ENCODE data around the gene SNX2. TPM values are rescaled to one million over a fixed set of nuclear protein-coding genes. Genes with fewer than 3 reads are reported as not detected.

Gene SNX2
- total and polyA plus RNA-seq, 12 donors = 15.1 to 48.5 (median 35.2) TPM

- peaks cover 0 to 15% (median 0%) of the 10 kb centered on the region in 9 donors for H3K36me3 ChIP-seq
- no peak for DNase-seq
- H3K9me3 ChIP-seq = no peaks in the 10 kb centered on the region
- ATAC-seq = no peak
- no peak overlapping the region for H3K4me3 ChIP-seq
- H3K27me3 ChIP-seq = no peaks in the 10 kb centered on the region
- WGBS, 2 donors = 91 to 97% methylated on average over 6 of the region's 6 CpGs
- TF ChIP-seq, protein P1, sequence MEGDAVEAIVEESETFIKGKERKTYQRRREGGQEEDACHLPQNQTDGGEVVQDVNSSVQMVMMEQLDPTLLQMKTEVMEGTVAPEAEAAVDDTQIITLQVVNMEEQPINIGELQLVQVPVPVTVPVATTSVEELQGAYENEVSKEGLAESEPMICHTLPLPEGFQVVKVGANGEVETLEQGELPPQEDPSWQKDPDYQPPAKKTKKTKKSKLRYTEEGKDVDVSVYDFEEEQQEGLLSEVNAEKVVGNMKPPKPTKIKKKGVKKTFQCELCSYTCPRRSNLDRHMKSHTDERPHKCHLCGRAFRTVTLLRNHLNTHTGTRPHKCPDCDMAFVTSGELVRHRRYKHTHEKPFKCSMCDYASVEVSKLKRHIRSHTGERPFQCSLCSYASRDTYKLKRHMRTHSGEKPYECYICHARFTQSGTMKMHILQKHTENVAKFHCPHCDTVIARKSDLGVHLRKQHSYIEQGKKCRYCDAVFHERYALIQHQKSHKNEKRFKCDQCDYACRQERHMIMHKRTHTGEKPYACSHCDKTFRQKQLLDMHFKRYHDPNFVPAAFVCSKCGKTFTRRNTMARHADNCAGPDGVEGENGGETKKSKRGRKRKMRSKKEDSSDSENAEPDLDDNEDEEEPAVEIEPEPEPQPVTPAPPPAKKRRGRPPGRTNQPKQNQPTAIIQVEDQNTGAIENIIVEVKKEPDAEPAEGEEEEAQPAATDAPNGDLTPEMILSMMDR (IDR thresholded peaks at IDR 0.05) = no peak
- intact Hi-C loops (cut with DNase I) = no loop called here
- no peak overlapping the region for H3K27ac ChIP-seq
- no peaks in the 10 kb centered on the region for H3K4me1 ChIP-seq
These were observed 89.5 kb downstream of the SNX2 start for GRCh38 chr5:122864400-122864799.

GRCh38 chr5:122864842-122865241 is 90.0 kb downstream of the SNX2 start:
- WGBS, 2 donors = 89 to 100% methylated on average over 1 of the region's 1 CpG
- H3K4me3 ChIP-seq = no peak overlapping the region
- TF ChIP-seq, protein P1 (IDR thresholded peaks at IDR 0.05) = no peak
- no peaks in the 10 kb centered on the region for H3K4me1 ChIP-seq
- no peaks in the 10 kb centered on the region for H3K9me3 ChIP-seq
- no peak overlapping the region for H3K27ac ChIP-seq
- H3K36me3 ChIP-seq = peaks cover 0 to 15% (median 0%) of the 10 kb centered on the region in 9 donors
- intact Hi-C loops (cut with DNase I) = no loop called here
- no peak for DNase-seq
- no peaks in the 10 kb centered on the region for H3K27me3 ChIP-seq
- no peak for ATAC-seq

GRCh38 chr5:122870219-122870856 is 95.5 kb downstream of the SNX2 start:
- ATAC-seq (no peak), DNase-seq (no peak)
- peaks cover 0 to 7% (median 0%) of the 10 kb centered on the region in 9 donors for H3K4me1 ChIP-seq
- H3K36me3 ChIP-seq = peaks cover 0 to 15% (median 0%) of the 10 kb centered on the region in 9 donors
- no peak overlapping the region for H3K4me3 ChIP-seq
- intact Hi-C loops (cut with DNase I) = no loop called here
- WGBS, 2 donors = 79 to 81% methylated on average over 7 of the region's 7 CpGs
- TF ChIP-seq, protein P1 (IDR thresholded peaks at IDR 0.05) = no peak
- no peak overlapping the region for H3K27ac ChIP-seq
- H3K9me3 ChIP-seq = no peaks in the 10 kb centered on the region
- H3K27me3 ChIP-seq = no peaks in the 10 kb centered on the region

DNA sequence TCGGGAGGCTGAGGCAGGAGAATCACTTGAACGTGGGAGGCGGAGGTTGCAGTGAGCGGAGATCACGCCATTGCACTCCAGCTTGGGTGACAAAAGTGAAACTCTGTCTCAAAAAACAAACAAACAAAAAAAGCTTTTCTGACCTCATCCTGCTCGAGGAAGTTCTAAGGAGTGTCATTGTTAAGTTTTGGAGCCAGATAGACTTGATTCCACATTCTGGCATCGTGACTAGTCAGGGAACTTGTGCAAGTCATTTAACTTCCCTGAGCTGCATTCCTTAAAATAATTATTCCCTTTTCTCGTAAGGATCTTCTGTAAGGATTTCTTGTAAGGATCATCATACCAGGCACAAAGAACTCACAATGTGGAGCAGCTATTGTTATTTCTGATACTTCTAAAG is 96.8 kb downstream of the SNX2 start:
- WGBS, 2 donors = 75 to 76% methylated on average over 8 of the region's 8 CpGs
- no peak overlapping the region for H3K27ac ChIP-seq
- H3K27me3 ChIP-seq = no peaks in the 10 kb centered on the region
- no peak overlapping the region for H3K4me3 ChIP-seq
- ATAC-seq = no peak
- no peak for DNase-seq
- TF ChIP-seq, protein P1 (IDR thresholded peaks at IDR 0.05) = no peak
- H3K36me3 ChIP-seq = peaks cover 0 to 15% (median 0%) of the 10 kb centered on the region in 9 donors
- intact Hi-C loops (cut with DNase I) = no loop called here
- H3K4me1 ChIP-seq = peaks cover 0 to 7% (median 0%) of the 10 kb centered on the region in 9 donors
- H3K9me3 ChIP-seq = no peaks in the 10 kb centered on the region
